ENCODE measurements around the gene ZNF224.

ZNF224 gene

GRCh38 chr19:44141191-44142058 lies 47.3 kb downstream of the ZNF224 start, which contains the start of gene ZNF234:
TSS of gene ZNF234 (plus strand) at chr19:44141554. CDS start at chr19:44144633, 3,079 bp downstream.
- no peak for FAIRE-seq

DNA sequence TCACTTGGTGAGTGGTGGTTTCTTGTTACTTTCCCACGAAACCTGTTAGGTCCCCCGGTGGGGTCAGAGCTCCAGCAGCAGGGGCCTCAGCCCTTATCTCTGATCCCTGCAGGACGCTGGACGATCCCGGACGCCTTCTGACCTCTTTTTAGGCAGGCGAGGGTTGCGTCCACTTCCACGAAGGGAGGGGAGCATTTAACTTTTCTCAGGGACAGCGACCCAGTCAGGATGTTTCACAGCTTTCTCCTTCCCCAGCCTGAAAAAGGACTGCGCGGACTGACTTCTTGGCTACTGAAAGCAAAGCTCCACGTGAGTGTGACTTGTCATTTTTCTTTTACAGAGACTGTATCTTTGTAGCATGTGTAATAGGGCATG lies 47.9 kb downstream of the ZNF224 start:
- FAIRE-seq, result no peak

GRCh38 chr19:44149776-44150175 lies 55.6 kb downstream of the ZNF224 start:
- no peak for FAIRE-seq

DNA sequence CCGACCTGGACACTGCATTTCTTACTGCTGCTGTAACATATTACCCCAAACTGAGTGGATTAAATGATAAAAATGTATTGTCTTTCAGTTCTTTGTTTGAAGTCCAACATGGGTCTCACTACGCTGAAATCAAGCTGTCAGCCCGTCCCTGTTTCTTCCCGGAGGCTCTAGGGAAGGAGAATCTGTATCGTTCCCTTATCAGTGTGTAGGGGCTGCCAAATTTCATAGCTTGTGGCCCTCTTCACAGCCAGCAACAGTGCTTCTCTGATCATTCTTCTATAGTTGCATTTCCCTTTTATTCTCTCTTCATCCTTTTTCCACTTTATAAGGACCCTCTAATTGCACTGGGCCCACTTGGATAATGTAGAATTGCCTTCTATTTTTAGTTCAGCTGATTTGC lies 57.3 kb downstream of the ZNF224 start:
- no peak for FAIRE-seq

GRCh38 chr19:44156475-44156874 lies 62.3 kb downstream of the ZNF224 start:
- FAIRE-seq, result no peak

Data from colon (tissue), 2 donors.